ENCODE results near the gene ZSWIM6.

Gene ZSWIM6

DNA sequence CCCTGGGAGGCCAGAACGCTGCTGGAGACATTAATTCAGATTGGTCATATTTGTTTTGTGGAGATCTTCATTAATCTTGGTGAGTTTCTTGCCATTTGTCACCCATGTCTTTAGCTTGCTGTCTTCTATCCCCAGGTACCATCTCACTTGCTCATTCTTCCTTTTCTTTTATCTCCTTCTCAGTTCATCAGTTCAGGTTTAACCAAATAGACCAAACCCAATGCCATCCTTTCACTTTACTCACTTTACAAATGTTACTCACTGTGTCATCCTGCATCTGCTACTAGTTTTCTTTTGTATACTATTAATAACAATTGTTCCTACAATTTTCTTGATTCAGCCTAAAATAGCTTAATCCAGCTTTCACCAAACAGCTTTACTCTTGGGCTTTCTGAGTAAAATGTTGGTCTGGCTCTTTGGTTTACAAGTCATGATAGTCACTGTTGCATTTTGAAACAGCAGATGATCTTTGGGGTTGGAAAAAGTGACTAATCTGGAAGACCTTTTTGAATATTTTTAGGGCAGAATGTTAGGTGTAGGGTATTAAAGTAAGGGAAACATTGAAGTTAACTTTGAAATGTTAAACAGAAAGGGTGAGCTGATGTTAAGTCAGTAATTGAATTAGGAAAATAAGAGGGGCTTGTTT, 246.9 kb downstream of the ZSWIM6 start:
- H3K36me3 ChIP-seq (ENCODE audit: control insufficient read depth, insufficient read depth, low read length) = no peaks in the 10 kb centered on the region
- no peaks in the 10 kb centered on the region for H3K9me3 ChIP-seq (ENCODE audit: control insufficient read depth, insufficient read depth, low read depth, low read length)
- H3K9ac ChIP-seq (ENCODE audit: low read length) = no peak overlapping the region
- no peaks in the 10 kb centered on the region for H3K27me3 ChIP-seq (ENCODE audit: control insufficient read depth, insufficient read depth, low read length)
- no peak overlapping the region for H3K4me3 ChIP-seq (ENCODE audit: low read depth, low read length)
- no peaks in the 10 kb centered on the region; the same call in 1 of the 2 replicates for H3K4me1 ChIP-seq (ENCODE audit: control insufficient read depth, insufficient read depth, low read length)
- no peak overlapping the region for H3K27ac ChIP-seq (ENCODE audit: low read depth, low read length)

GRCh38 chr5:61582205-61582820, 250.3 kb downstream of the ZSWIM6 start:
- Histone ChIP-seq H3K4me3 (ENCODE audit: low read depth, low read length) (no peak overlapping the region), H3K4me1 (ENCODE audit: control insufficient read depth, insufficient read depth, low read length) (no peaks in the 10 kb centered on the region), H3K36me3 (ENCODE audit: control insufficient read depth, insufficient read depth, low read length) (no peaks in the 10 kb centered on the region), H3K9me3 (ENCODE audit: control insufficient read depth, insufficient read depth, low read depth, low read length) (no peaks in the 10 kb centered on the region), H3K27ac (ENCODE audit: low read depth, low read length) (no peak overlapping the region), H3K27me3 (ENCODE audit: control insufficient read depth, insufficient read depth, low read length) (no peaks in the 10 kb centered on the region), H3K9ac (ENCODE audit: low read length) (no peak overlapping the region)

GRCh38 chr5:61582887-61583286, 250.8 kb downstream of the ZSWIM6 start:
- Histone ChIP-seq H3K4me3 (ENCODE audit: low read depth, low read length) (no peak overlapping the region), H3K9ac (ENCODE audit: low read length) (no peak overlapping the region), H3K4me1 (ENCODE audit: control insufficient read depth, insufficient read depth, low read length) (no peaks in the 10 kb centered on the region), H3K9me3 (ENCODE audit: control insufficient read depth, insufficient read depth, low read depth, low read length) (no peaks in the 10 kb centered on the region), H3K36me3 (ENCODE audit: control insufficient read depth, insufficient read depth, low read length) (no peaks in the 10 kb centered on the region), H3K27ac (ENCODE audit: low read depth, low read length) (no peak overlapping the region), H3K27me3 (ENCODE audit: control insufficient read depth, insufficient read depth, low read length) (no peaks in the 10 kb centered on the region)

DNA sequence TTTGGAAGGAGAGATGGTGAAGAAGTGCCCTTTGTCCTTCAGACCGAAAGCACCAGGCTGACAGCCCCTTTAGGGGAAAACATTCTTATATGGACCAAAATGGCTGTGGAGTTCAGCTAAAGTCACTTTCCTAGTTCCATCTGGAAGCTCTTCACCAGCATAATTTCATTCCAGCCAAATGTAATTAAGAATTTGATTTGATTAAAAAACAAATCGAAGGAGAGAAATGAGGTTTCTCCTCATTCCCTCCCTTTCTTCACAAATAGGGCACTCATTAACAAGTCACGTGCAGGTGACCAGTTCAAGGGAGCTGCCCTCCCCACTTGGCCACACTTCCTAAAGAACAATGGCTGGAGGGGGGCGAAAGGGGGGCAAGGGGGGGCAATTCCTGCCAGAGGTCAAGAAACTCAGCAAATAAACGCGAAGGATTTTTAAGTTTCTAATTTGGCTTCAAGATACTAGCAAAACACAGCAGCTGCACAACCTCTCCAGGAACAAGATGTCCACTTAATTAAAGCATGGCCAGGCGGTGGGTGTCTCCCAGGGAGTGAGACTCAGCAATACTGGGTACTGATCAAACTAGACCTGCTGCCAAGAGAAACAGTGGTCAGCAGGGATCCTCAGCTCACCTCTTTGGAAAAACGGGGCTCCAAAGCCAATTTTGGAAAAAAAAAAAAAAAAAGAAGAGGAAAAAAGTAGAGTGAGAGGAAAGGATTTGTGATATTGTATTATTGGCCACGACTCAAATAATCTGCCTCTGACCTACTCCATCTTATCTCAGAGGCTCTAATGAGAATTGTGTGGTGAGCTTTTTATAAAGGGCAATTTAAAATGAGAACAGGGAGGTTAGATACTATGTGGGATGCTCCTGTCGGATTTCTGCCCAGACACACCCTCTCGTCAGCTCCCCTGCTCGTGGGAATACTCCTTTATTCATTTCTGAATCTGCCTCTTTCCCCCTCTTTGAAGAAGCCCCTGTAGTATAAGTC, 254.3 kb downstream of the ZSWIM6 start:
- Histone ChIP-seq H3K4me1 (ENCODE audit: control insufficient read depth, insufficient read depth, low read length) (no peaks in the 10 kb centered on the region), H3K27me3 (ENCODE audit: control insufficient read depth, insufficient read depth, low read length) (no peaks in the 10 kb centered on the region), H3K4me3 (ENCODE audit: low read depth, low read length) (no peak overlapping the region), H3K27ac (ENCODE audit: low read depth, low read length) (no peak overlapping the region), H3K36me3 (ENCODE audit: control insufficient read depth, insufficient read depth, low read length) (no peaks in the 10 kb centered on the region), H3K9ac (ENCODE audit: low read length) (no peak overlapping the region), H3K9me3 (ENCODE audit: control insufficient read depth, insufficient read depth, low read depth, low read length) (no peaks in the 10 kb centered on the region)

- no peaks in the 10 kb centered on the region for H3K9me3 ChIP-seq (ENCODE audit: control insufficient read depth, insufficient read depth, low read depth, low read length)
- no peak overlapping the region for H3K9ac ChIP-seq (ENCODE audit: low read length)
- H3K36me3 ChIP-seq (ENCODE audit: control insufficient read depth, insufficient read depth, low read length) = no peaks in the 10 kb centered on the region
- no peaks in the 10 kb centered on the region for H3K4me1 ChIP-seq (ENCODE audit: control insufficient read depth, insufficient read depth, low read length)
- H3K27me3 ChIP-seq (ENCODE audit: control insufficient read depth, insufficient read depth, low read length) = no peaks in the 10 kb centered on the region
- no peak overlapping the region for H3K27ac ChIP-seq (ENCODE audit: low read depth, low read length)
- H3K4me3 ChIP-seq (ENCODE audit: low read depth, low read length) = no peak overlapping the region
These were observed 255.1 kb downstream of the ZSWIM6 start for GRCh38 chr5:61587125-61587524.

DNA sequence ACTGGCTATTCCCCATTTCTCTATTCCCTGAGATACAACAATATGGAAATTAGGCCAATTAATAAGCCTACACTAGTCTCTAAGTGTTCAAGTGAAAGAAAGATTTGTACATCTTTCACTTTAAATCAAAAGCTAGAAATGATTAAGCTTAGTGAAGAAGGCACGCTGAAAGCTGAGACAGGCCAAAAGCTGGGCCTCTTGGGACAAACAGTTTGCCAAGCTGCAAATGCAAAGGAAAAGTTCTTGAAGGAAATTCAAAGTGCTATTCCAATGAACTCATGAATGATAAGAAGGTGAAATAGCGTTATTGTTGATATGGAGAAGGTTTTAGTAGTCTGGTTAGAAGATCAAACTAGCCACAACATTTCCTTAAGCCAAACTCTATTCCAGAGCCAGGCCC, 256.2 kb downstream of the ZSWIM6 start:
- H3K9me3 ChIP-seq (ENCODE audit: control insufficient read depth, insufficient read depth, low read depth, low read length) = no peaks in the 10 kb centered on the region
- H3K27me3 ChIP-seq (ENCODE audit: control insufficient read depth, insufficient read depth, low read length) = no peaks in the 10 kb centered on the region
- H3K27ac ChIP-seq (ENCODE audit: low read depth, low read length) = no peak overlapping the region
- no peak overlapping the region for H3K9ac ChIP-seq (ENCODE audit: low read length)
- no peak overlapping the region for H3K4me3 ChIP-seq (ENCODE audit: low read depth, low read length)
- H3K4me1 ChIP-seq (ENCODE audit: control insufficient read depth, insufficient read depth, low read length) = no peaks in the 10 kb centered on the region
- no peaks in the 10 kb centered on the region for H3K36me3 ChIP-seq (ENCODE audit: control insufficient read depth, insufficient read depth, low read length)

GRCh38 chr5:61589946-61590345, 257.9 kb downstream of the ZSWIM6 start:
- Histone ChIP-seq H3K4me3 (ENCODE audit: low read depth, low read length) (no peak overlapping the region), H3K9me3 (ENCODE audit: control insufficient read depth, insufficient read depth, low read depth, low read length) (no peaks in the 10 kb centered on the region), H3K27me3 (ENCODE audit: control insufficient read depth, insufficient read depth, low read length) (no peaks in the 10 kb centered on the region), H3K4me1 (ENCODE audit: control insufficient read depth, insufficient read depth, low read length) (no peaks in the 10 kb centered on the region), H3K9ac (ENCODE audit: low read length) (no peak overlapping the region), H3K27ac (ENCODE audit: low read depth, low read length) (no peak overlapping the region), H3K36me3 (ENCODE audit: control insufficient read depth, insufficient read depth, low read length) (no peaks in the 10 kb centered on the region)

DNA sequence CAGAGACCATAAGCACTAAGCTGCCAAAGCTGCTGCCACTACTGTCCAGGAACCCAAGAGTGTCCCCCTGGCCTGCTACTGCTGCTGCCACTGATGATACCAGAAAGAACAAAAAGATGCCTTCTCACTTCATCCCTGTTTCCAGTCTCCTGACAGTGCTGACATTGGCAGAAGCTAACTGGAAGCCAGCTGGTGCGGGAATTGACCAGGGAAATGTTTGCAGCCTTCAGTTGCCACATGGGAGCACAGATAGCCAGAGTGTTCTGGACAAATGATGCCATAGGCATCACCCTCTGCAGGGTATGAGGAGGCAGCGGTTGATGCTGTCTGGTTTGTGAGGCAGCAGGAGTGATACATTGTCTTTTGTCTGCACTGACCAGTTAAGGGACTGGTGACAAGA, 258.4 kb downstream of the ZSWIM6 start:
- no peak overlapping the region for H3K9ac ChIP-seq (ENCODE audit: low read length)
- H3K4me3 ChIP-seq (ENCODE audit: low read depth, low read length) = no peak overlapping the region
- H3K27ac ChIP-seq (ENCODE audit: low read depth, low read length) = no peak overlapping the region

DNA sequence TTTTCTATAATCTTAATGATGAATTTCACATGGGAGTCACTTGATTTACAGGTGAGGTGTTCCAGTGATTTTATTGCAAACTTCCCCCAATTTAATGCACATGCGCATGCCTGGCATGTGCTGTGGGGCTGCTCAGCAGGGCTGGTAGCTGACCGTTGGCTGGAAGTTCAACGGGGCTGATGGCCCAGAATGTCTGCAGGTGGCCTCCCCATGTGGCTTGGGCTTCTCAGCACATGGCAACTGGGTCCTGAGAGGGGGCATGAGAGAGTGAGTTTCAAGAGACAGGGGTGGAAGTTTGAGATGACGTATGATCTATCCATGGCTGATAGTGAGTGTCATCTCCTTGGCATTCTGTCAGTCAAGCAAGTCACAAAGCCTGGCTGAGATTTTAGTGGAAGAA, 259.8 kb downstream of the ZSWIM6 start:
- Histone ChIP-seq H3K27ac (ENCODE audit: low read depth, low read length) (no peak overlapping the region), H3K36me3 (ENCODE audit: control insufficient read depth, insufficient read depth, low read length) (no peaks in the 10 kb centered on the region), H3K9me3 (ENCODE audit: control insufficient read depth, insufficient read depth, low read depth, low read length) (no peaks in the 10 kb centered on the region), H3K27me3 (ENCODE audit: control insufficient read depth, insufficient read depth, low read length) (no peaks in the 10 kb centered on the region), H3K4me3 (ENCODE audit: low read depth, low read length) (no peak overlapping the region), H3K4me1 (ENCODE audit: control insufficient read depth, insufficient read depth, low read length) (no peaks in the 10 kb centered on the region), H3K9ac (ENCODE audit: low read length) (no peak overlapping the region)

More for the DNA sequence above, 258.4 kb downstream of the ZSWIM6 start:
- Histone ChIP-seq H3K27me3 (ENCODE audit: control insufficient read depth, insufficient read depth, low read length) (no peaks in the 10 kb centered on the region), H3K36me3 (ENCODE audit: control insufficient read depth, insufficient read depth, low read length) (no peaks in the 10 kb centered on the region), H3K9me3 (ENCODE audit: control insufficient read depth, insufficient read depth, low read depth, low read length) (no peaks in the 10 kb centered on the region), H3K4me1 (ENCODE audit: control insufficient read depth, insufficient read depth, low read length) (no peaks in the 10 kb centered on the region)

DNA sequence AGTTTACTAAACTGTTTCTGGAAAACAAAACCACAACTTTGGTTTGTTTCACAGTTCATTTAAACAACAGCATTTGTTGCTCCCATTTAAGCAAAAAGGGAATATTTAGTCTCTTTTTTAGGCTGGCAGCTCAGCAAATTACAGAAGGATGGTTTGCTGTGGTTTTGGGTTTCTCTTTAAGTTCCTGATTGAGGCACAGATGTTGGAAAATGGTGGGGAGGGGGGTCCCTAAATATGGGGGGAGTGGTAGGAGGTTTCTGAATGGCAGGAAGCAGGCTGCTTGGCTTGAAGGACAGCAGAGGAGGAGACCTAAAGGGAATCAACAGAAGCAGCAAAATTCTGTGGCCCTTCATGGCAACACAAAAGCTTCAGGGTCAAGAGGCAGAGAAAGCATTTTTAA, 263.4 kb downstream of the ZSWIM6 start:
- Histone ChIP-seq H3K4me3 (ENCODE audit: low read depth, low read length) (no peak overlapping the region), H3K4me1 (ENCODE audit: control insufficient read depth, insufficient read depth, low read length) (no peaks in the 10 kb centered on the region), H3K9me3 (ENCODE audit: control insufficient read depth, insufficient read depth, low read depth, low read length) (0 out of 2 replicates have a peak, but pooled peaks cover 3% of the 10 kb centered on the region), H3K36me3 (ENCODE audit: control insufficient read depth, insufficient read depth, low read length) (no peaks in the 10 kb centered on the region), H3K27ac (ENCODE audit: low read depth, low read length) (no peak overlapping the region), H3K27me3 (ENCODE audit: control insufficient read depth, insufficient read depth, low read length) (no peaks in the 10 kb centered on the region), H3K9ac (ENCODE audit: low read length) (no peak overlapping the region)
